Mesendoderm (in vitro differentiated cells): Measurements from ENCODE around the gene TMEM238L.
A peak's percentile ranks its signal among the peaks of the same experiment; 100 is the strongest.

ENCODE experiments used
- DNase-seq: peaks from one replicate; pipeline ENCODE4 v3.0.0; 2013
- H2AK5ac ChIP-seq: 2 replicates; pipeline ENCODE4 v1.6.1; 2013; ENCODE audit warnings: low read length, inconsistent platforms
- H2BK120ac ChIP-seq: 2 replicates; pipeline ENCODE4 v1.6.1; 2013; ENCODE audit warnings: low read depth, mild to moderate bottlenecking, low read length, moderate library complexity, mixed read lengths
- H2BK15ac ChIP-seq: replicated peaks from 2 replicates; pipeline ENCODE4 v1.6.1; 2013; ENCODE audit warnings: low read depth, mild to moderate bottlenecking, moderate library complexity
- H2BK5ac ChIP-seq: 2 replicates; pipeline ENCODE4 v1.6.1; 2013; ENCODE audit warnings: low read length, inconsistent platforms
- H3K18ac ChIP-seq: 2 replicates; pipeline ENCODE4 v1.6.1; 2013; ENCODE audit warnings: mild to moderate bottlenecking, low read length, mixed read lengths
- H3K23ac ChIP-seq: one replicate; pipeline ENCODE4 v1.6.1; 2013; ENCODE audit warnings: low read length
- H3K27ac ChIP-seq: 2 replicates; pipeline ENCODE4 v1.5.1; 2013; ENCODE audit warnings: low read depth, mild to moderate bottlenecking, inconsistent platforms, low read length, moderate library complexity
- H3K27me3 ChIP-seq: 2 replicates; pipeline ENCODE4 v1.6.1; 2013; ENCODE audit warnings: low read length, control low read depth, mild to moderate bottlenecking, inconsistent platforms; ENCODE audit not compliant: insufficient read depth, poor library complexity
- H3K36me3 ChIP-seq: 2 replicates; pipeline ENCODE4 v1.6.1; 2013; ENCODE audit warnings: low read length, inconsistent platforms; ENCODE audit not compliant: control insufficient read depth, insufficient read depth
- H3K4ac ChIP-seq: one replicate; pipeline ENCODE4 v1.6.1; 2013; ENCODE audit warnings: low read depth, mild to moderate bottlenecking, low read length, moderate library complexity
- H3K4me1 ChIP-seq: 2 replicates; pipeline ENCODE4 v1.6.1; 2013; ENCODE audit warnings: low read depth, low read length, inconsistent platforms; ENCODE audit not compliant: control insufficient read depth
- H3K4me2 ChIP-seq: 2 replicates; pipeline ENCODE4 v1.6.1; 2013; ENCODE audit warnings: low read length
- H3K4me3 ChIP-seq: 2 replicates; pipeline ENCODE4 v1.5.1; 2013; ENCODE audit warnings: mild to moderate bottlenecking, low read length
- H3K56ac ChIP-seq: one replicate; pipeline ENCODE4 v1.6.1; 2013; ENCODE audit warnings: low read length
- H3K79me1 ChIP-seq: 2 replicates; pipeline ENCODE4 v1.6.1; 2013; ENCODE audit warnings: low read length, inconsistent platforms
- H3K79me2 ChIP-seq: 2 replicates; pipeline ENCODE4 v1.6.1; 2013; ENCODE audit warnings: mild to moderate bottlenecking, low read length; ENCODE audit not compliant: control insufficient read depth, insufficient read depth
- H3K9ac ChIP-seq: 2 replicates; pipeline ENCODE4 v1.6.1; 2013; ENCODE audit warnings: low read length, inconsistent platforms
- H4K5ac ChIP-seq: one replicate; pipeline ENCODE4 v1.6.1; 2013; ENCODE audit warnings: low read length
- H4K8ac ChIP-seq: one replicate; pipeline ENCODE4 v1.6.1; 2013; ENCODE audit warnings: low read depth, mild to moderate bottlenecking, control low read depth, low read length, moderate library complexity
- WGBS: extraction: QIAGEN DNeasy Blood & Tissue Kit; methylation state at CpG from one replicate; pipeline ENCODE4 v1.1.7; 2013; ENCODE audit warnings: low lambda C conversion rate, missing lambda C conversion rate; ENCODE audit not compliant: insufficient coverage; ENCODE audit errors: extremely low coverage; 5-methylcytosine and 5-hydroxymethylcytosine counted together

TMEM238L gene

GRCh38 chr17:10812674-10813073, 8.8 kb upstream of the TMEM238L start:
- Histone ChIP-seq H2AK5ac (no peak overlapping the region), H3K27me3 (no peaks in the 10 kb centered on the region), H3K4ac (no peak overlapping the region), H3K4me3 (no peak overlapping the region), H3K27ac (no peak overlapping the region), H3K36me3 (no peaks in the 10 kb centered on the region), H3K23ac (no peak overlapping the region), H3K18ac (no peak overlapping the region), H4K8ac (no peak overlapping the region), H3K56ac (no peak overlapping the region), H4K5ac (no peak overlapping the region), H2BK15ac (no peak overlapping the region), H3K9ac (no peak overlapping the region), H3K79me1 (no peaks in the 10 kb centered on the region), H2BK120ac (no peak overlapping the region), H2BK5ac (no peak overlapping the region), H3K4me2 (no peak overlapping the region), H3K4me1 (no peaks in the 10 kb centered on the region), H3K79me2 (no peaks in the 10 kb centered on the region)
- no peak for DNase-seq
- WGBS: no CpG with 5 or more reads among the region's 5 CpGs

- Histone ChIP-seq H3K36me3 (no peaks in the 10 kb centered on the region), H3K4me2 (no peak overlapping the region), H3K4me3 (no peak overlapping the region), H3K79me2 (no peaks in the 10 kb centered on the region), H3K23ac (no peak overlapping the region), H3K27ac (no peak overlapping the region), H4K8ac (no peak overlapping the region), H2BK15ac (no peak overlapping the region), H2BK120ac (no peak overlapping the region), H4K5ac (no peak overlapping the region), H3K4me1 (no peaks in the 10 kb centered on the region), H2BK5ac (no peak overlapping the region), H3K79me1 (no peaks in the 10 kb centered on the region), H3K56ac (no peak overlapping the region), H3K9ac (no peak overlapping the region), H2AK5ac (no peak overlapping the region), H3K18ac (no peak overlapping the region), H3K4ac (no peak overlapping the region), H3K27me3 (no peaks in the 10 kb centered on the region)
- no peak for DNase-seq
- no CpG with 5 or more reads among the region's 4 CpGs for WGBS
Observed at GRCh38 chr17:10809605-10810004, 5.7 kb upstream of the TMEM238L start.

DNA sequence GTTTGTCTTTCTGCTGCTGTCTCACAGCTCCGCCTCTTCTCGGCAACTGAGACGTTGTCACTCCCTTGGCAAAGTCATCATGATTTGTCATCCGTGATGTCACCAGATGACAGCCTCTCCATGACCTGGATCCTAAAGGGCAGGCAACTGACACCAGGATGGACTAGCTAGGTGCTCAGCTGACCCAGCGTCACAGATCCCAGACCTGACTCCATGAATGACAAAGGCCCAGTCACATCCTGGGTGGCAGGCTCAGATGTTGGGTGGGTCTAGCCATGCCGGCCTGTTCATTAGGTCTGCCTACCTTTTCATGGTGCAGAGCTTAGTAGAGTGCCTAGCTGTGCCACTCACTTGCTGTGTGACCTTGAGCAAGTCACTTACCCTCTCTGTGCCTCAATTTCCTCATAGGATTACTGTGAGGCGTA, 3.8 kb upstream of the TMEM238L start:
- peak; percentile 78 for DNase-seq
- Histone ChIP-seq H3K4me3 (no peak overlapping the region), H3K79me2 (no peaks in the 10 kb centered on the region), H3K27ac (no peak overlapping the region), H3K9ac (no peak overlapping the region), H2BK5ac (no peak overlapping the region), H3K36me3 (no peaks in the 10 kb centered on the region), H3K4ac (no peak overlapping the region), H2AK5ac (no peak overlapping the region), H3K23ac (no peak overlapping the region), H3K4me1 (no peaks in the 10 kb centered on the region), H4K8ac (no peak overlapping the region), H3K27me3 (no peaks in the 10 kb centered on the region), H2BK15ac (no peak overlapping the region), H3K56ac (no peak overlapping the region), H3K4me2 (no peak overlapping the region), H3K18ac (no peak overlapping the region), H3K79me1 (no peaks in the 10 kb centered on the region), H4K5ac (no peak overlapping the region), H2BK120ac (no peak overlapping the region)
- no CpG with 5 or more reads among the region's 7 CpGs for WGBS

- Histone ChIP-seq H3K4me3 (no peak overlapping the region), H2BK15ac (no peak overlapping the region), H2AK5ac (no peak overlapping the region), H3K56ac (no peak overlapping the region), H2BK5ac (no peak overlapping the region), H3K9ac (no peak overlapping the region), H3K4ac (no peak overlapping the region), H3K79me1 (no peaks in the 10 kb centered on the region), H3K27ac (no peak overlapping the region), H3K18ac (no peak overlapping the region), H3K79me2 (no peaks in the 10 kb centered on the region), H2BK120ac (no peak overlapping the region), H4K8ac (no peak overlapping the region), H3K4me1 (no peaks in the 10 kb centered on the region), H3K27me3 (no peaks in the 10 kb centered on the region), H3K4me2 (no peak overlapping the region), H3K23ac (no peak overlapping the region), H3K36me3 (no peaks in the 10 kb centered on the region), H4K5ac (no peak overlapping the region)
- no peak for DNase-seq
- WGBS: no CpG with 5 or more reads among the region's 9 CpGs
Observed at GRCh38 chr17:10806545-10807262, 2.8 kb upstream of the TMEM238L start.

DNA sequence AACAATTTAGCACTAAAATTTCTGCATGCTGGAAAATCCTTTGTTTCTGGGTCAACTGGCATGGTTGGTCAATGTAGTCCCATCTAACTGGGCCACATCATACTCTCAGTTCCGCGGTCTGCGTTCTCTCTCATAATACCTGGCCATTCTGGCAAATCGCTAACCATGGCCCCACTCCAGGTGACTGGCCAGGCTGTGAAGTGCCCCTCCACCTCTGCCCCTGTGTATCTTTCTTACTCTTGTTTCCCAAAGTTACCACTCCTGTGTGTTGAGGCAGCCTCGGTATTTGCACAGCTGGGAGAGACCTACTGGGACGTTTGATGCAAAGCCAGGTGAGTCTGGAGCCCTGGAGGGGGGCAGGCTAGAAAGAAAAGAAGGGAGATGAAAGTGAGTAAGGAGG, 2.0 kb upstream of the TMEM238L start:
- Histone ChIP-seq H4K5ac (no peak overlapping the region), H3K79me1 (no peaks in the 10 kb centered on the region), H3K4me2 (no peak overlapping the region), H2AK5ac (no peak overlapping the region), H3K4me3 (no peak overlapping the region), H3K4me1 (no peaks in the 10 kb centered on the region), H3K18ac (no peak overlapping the region), H3K27me3 (no peaks in the 10 kb centered on the region), H2BK5ac (no peak overlapping the region), H3K27ac (no peak overlapping the region), H2BK15ac (no peak overlapping the region), H3K23ac (no peak overlapping the region), H3K36me3 (no peaks in the 10 kb centered on the region), H3K56ac (no peak overlapping the region), H4K8ac (no peak overlapping the region), H3K79me2 (no peaks in the 10 kb centered on the region), H2BK120ac (no peak overlapping the region), H3K4ac (no peak overlapping the region), H3K9ac (no peak overlapping the region)
- no peak for DNase-seq
- no CpG with 5 or more reads among the region's 6 CpGs for WGBS

- Histone ChIP-seq H2BK15ac (no peak overlapping the region), H3K4me2 (no peak overlapping the region), H3K36me3 (no peaks in the 10 kb centered on the region), H3K27ac (no peak overlapping the region), H3K27me3 (no peaks in the 10 kb centered on the region), H3K9ac (no peak overlapping the region), H2BK5ac (no peak overlapping the region), H3K79me2 (no peaks in the 10 kb centered on the region), H3K4ac (no peak overlapping the region), H3K4me3 (no peak overlapping the region), H3K23ac (no peak overlapping the region), H2AK5ac (no peak overlapping the region), H2BK120ac (no peak overlapping the region), H4K5ac (no peak overlapping the region), H3K79me1 (no peaks in the 10 kb centered on the region), H3K4me1 (no peaks in the 10 kb centered on the region), H4K8ac (no peak overlapping the region), H3K56ac (no peak overlapping the region), H3K18ac (no peak overlapping the region)
- DNase-seq: no peak
- WGBS: no CpG with 5 or more reads among the region's 7 CpGs
Observed at GRCh38 chr17:10804546-10804945, 647 bp upstream of the TMEM238L start.
